Ovary (tissue), 9 donors: Measurements from ENCODE around the gene ECM2. TPM values are rescaled to one million over a fixed set of nuclear protein-coding genes. Genes with fewer than 3 reads are reported as not detected.

Experiments used
- DNase-seq, 5 donors: peaks; one replicate each; pipeline ENCODE4 v3.0.0-alpha.2; 2019 to 2020
- H3K27ac ChIP-seq, 2 donors: fragments of 200-600 bp; one replicate each; pipeline versions ENCODE4 v1.5.1 to v1.8.0; 2019 to 2022
- H3K27me3 ChIP-seq: fragments of 200-600 bp; one replicate; pipeline ENCODE4 v1.8.0; 2022
- H3K36me3 ChIP-seq: fragments of 200-600 bp; sonication (generic); one replicate; pipeline ENCODE4 v1.5.1; 2019
- H3K4me1 ChIP-seq: one replicate; pipeline ENCODE4 v1.8.1; 2013; ENCODE audit warnings: mild to moderate bottlenecking, moderate library complexity; ENCODE audit not compliant: insufficient read depth
- H3K4me3 ChIP-seq: fragments of 200-600 bp; sonication (generic); one replicate; pipeline ENCODE4 v1.5.1; 2017
- H3K9me3 ChIP-seq, 2 donors: fragments of 200-600 bp in 1 of 2; sonication (generic) in 1 of 2; one replicate each; pipeline versions ENCODE4 v1.5.1 to v1.8.1; 2013 to 2019; ENCODE audit warnings: mild to moderate bottlenecking in 1 of 2, moderate library complexity in 1 of 2
- CTCF ChIP-seq, 3 donors: fragments of 450-650 bp in 2 of 3; fragments of 200-600 bp in 1 of 3; IDR thresholded peaks; one replicate each; pipeline versions ENCODE4 v1.5.1 to v1.8.0; 2016 to 2022; ENCODE audit warnings: antibody characterized with exemption in 3 of 3, mild to moderate bottlenecking in 1 of 3
- EP300 ChIP-seq: sonication (generic); formaldehyde crosslinking; IDR thresholded peaks from one replicate; pipeline ENCODE4 v1.6.1; 2017; ENCODE audit warnings: antibody characterized with exemption
- POLR2A ChIP-seq: fragments of 450-650 bp; IDR thresholded peaks from one replicate; pipeline ENCODE4 v1.6.1; 2017; ENCODE audit warnings: antibody characterized with exemption, mild to moderate bottlenecking, moderate library complexity
- WGBS, 3 donors: extraction: QIAGEN DNeasy Blood & Tissue Kit in 1 of 3; methylation state at CpG; one replicate each; pipeline versions ENCODE4 v1.1.5 to v1.1.7; 2013 to 2017; 5-methylcytosine and 5-hydroxymethylcytosine counted together
- intact Hi-C, 4 donors: fragments of 100-400 bp; cut with DNase I; formaldehyde crosslinking; loops; one replicate each; pipeline versions ENCODE4 v1.11.0 to v1.15.1; 2022 to 2023
- polyA plus RNA-seq, 2 donors: library from polyadenylated mRNA; stranded (reverse); fragments of 200-250 nt in 1 of 2; fragments of 350-450 nt in 1 of 2; fragmentation: Illumina TruSeq in 1 of 2; extraction: RNeasy Lipid Tissue Mini Kit (QIAGEN cat#74804) in 1 of 2; gene quantifications; one replicate each; pipeline ENCODE4 v1.2.3, GENCODE V29; 2013 to 2014
- total RNA-seq, 7 donors: library from RNA; depleted of rRNA in 2 of 7; stranded (reverse); fragments of >200 nt in 2 of 7; fragmentation: NEBNext Ultra II Directional in 3 of 7; extraction: Animal tissue kit (Norgen Biotek cat#: 25700) in 3 of 7; gene quantifications; one replicate each; pipeline versions ENCODE4 v1.1.0 to v1.2.4, GENCODE V29; 2016 to 2023
- donor health status: DM: no; HTN: no; CAD: no; lungs with moderate emphysema.
- donor health status: DM: no; HTN: no; CAD: no.
- donor health status: Bipolar disorder and iron deficiency.
- donor health status: DM: yes; HTN: yes; CAD: no.
- donor health status: DM: no; HTN: no; CAD: no.
- donor health status: DM: yes; HTN: yes; CAD: no.

The ECM2 gene
- total and polyA plus RNA-seq, 9 donors = 35.0 to 91.4 (median 65.9) TPM

- Histone ChIP-seq H3K4me1 (peaks cover 17% of the 10 kb centered on the region), H3K36me3 (no peaks in the 10 kb centered on the region), H3K9me3 (no peaks in the 10 kb centered on the region), H3K27me3 (no peaks in the 10 kb centered on the region), H3K27ac (no peak overlapping the region), H3K4me3 (no peak overlapping the region)
- intact Hi-C loops = no loop called here
- TF ChIP-seq CTCF (IDR thresholded peaks at IDR 0.05) = no peak
- no peak for TF ChIP-seq EP300
- no peak for DNase-seq
- 93 to 96% (median 94%) methylated on average over 5 of the region's 5 CpGs for WGBS, 3 donors
Measured at GRCh38 chr9:92509050-92509449, 26.7 kb downstream of the ECM2 start.

DNA sequence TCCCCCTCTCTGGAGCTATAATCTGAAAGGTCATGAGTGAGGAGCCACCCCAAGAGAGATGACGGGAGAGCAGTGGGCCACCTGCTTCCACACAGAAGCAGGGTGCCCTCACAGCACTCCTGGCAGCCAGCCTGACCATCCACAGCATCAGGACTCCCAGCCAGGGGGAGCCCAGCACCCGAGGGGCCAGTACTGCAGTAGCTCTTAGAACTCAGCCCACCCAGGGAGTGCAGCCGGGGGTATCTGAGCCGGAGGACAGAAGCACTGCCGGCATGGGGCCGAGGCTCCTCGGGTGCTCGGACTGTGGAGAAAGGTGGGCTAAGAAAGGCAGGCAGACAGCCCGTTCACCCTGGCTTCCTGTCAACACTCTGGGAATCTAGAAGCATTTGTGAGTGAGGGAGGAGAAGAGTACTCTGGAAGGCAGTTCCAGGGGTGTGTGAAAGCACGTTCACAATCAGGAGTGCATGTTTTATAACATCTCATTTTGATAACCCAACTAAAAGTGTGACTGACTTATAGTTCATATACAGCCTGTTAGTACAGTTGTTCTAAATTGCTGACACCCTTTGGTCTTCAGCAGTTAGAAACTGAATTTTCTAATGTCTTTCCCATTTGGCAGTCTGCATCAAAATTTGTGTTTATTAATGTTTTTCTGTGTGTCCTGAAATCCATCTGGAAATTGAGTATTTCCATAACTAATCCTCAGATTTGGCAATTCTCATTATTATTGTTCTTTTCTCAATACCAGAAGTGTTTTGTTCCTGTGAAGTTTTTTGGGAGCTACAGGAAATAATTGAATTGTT, 27.6 kb downstream of the ECM2 start:
- no peaks in the 10 kb centered on the region for H3K36me3 ChIP-seq
- H3K27me3 ChIP-seq = no peaks in the 10 kb centered on the region
- H3K27ac ChIP-seq = peak overlapping the region in 1 of 2 donors; percentile 59
- TF ChIP-seq CTCF (IDR thresholded peaks at IDR 0.05) (no peak), EP300 (no peak), POLR2A (no peak)
- DNase-seq = peak; percentile 37 to 67 (median 51)
- 9 to 30% (median 12%) methylated on average over 10 of the region's 10 CpGs for WGBS, 3 donors
- H3K4me1 ChIP-seq = peaks cover 13% of the 10 kb centered on the region
- H3K4me3 ChIP-seq = no peak overlapping the region
- no peaks in the 10 kb centered on the region for H3K9me3 ChIP-seq
- intact Hi-C loops = no loop called here

DNA sequence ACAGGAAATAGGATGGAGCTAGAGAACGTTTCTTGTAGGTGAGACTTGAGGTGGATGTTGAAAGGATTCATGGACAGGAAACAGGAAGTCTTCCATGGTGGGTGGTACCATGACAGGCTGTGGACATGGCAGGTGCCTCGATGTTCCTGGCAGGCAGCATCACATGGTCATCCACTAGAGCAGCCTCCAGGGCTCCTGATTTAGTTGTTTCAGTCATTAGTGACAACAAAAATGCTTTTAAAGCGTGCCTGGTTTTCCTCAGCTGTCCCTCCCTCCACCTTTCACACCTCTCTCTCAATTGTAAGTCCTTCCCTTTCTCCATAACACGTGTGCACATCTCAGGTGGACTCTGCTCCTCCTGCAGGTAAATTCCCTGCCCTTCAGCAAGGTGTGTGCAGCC, 28.3 kb downstream of the ECM2 start:
- peaks cover 10% of the 10 kb centered on the region for H3K4me1 ChIP-seq
- H3K9me3 ChIP-seq = no peaks in the 10 kb centered on the region
- WGBS, 3 donors = 61 to 75% (median 67%) methylated on average over 4 of the region's 4 CpGs
- no peaks in the 10 kb centered on the region for H3K36me3 ChIP-seq
- peak overlapping the region in 1 of 2 donors; percentile 59 for H3K27ac ChIP-seq
- TF ChIP-seq POLR2A (no peak), CTCF (IDR thresholded peaks at IDR 0.05) (no peak), EP300 (no peak)
- no peak for DNase-seq
- intact Hi-C loops = no loop called here
- H3K27me3 ChIP-seq = no peaks in the 10 kb centered on the region
- H3K4me3 ChIP-seq = no peak overlapping the region

- Histone ChIP-seq H3K4me3 (no peak overlapping the region), H3K4me1 (peaks cover 10% of the 10 kb centered on the region), H3K27ac (peak overlapping the region in 1 of 2 donors; percentile 59), H3K27me3 (no peaks in the 10 kb centered on the region), H3K36me3 (no peaks in the 10 kb centered on the region), H3K9me3 (no peaks in the 10 kb centered on the region)
- TF ChIP-seq CTCF (IDR thresholded peaks at IDR 0.05) (no peak), POLR2A (no peak), EP300 (no peak)
- WGBS, 3 donors = 73 to 81% (median 75%) methylated on average over 2 of the region's 2 CpGs
- intact Hi-C loops = no loop called here
- no peak for DNase-seq
Measured at GRCh38 chr9:92507005-92507404, 28.8 kb downstream of the ECM2 start.
